ENCODE measurements around the gene NCAM2.

NCAM2 gene

GRCh38 chr21:21029164-21029563, 31.0 kb downstream of the NCAM2 start:
- FAIRE-seq = no peak

- no peak for FAIRE-seq
These were observed 32.1 kb downstream of the NCAM2 start for GRCh38 chr21:21030311-21030710.

- no peak for FAIRE-seq
These were observed 35.8 kb downstream of the NCAM2 start for GRCh38 chr21:21034036-21034435.

GRCh38 chr21:21039624-21040170, 41.5 kb downstream of the NCAM2 start:
- no peak for FAIRE-seq

GRCh38 chr21:21045518-21045917, 47.3 kb downstream of the NCAM2 start:
- no peak for FAIRE-seq

GRCh38 chr21:21046063-21046462, 47.9 kb downstream of the NCAM2 start:
- FAIRE-seq = no peak

GRCh38 chr21:21051109-21052055, 53.2 kb downstream of the NCAM2 start:
- FAIRE-seq = no peak

GRCh38 chr21:21052672-21053071, 54.5 kb downstream of the NCAM2 start:
- FAIRE-seq = no peak

- no peak for FAIRE-seq
These were observed 59.3 kb downstream of the NCAM2 start for GRCh38 chr21:21057349-21058062.

GRCh38 chr21:21063828-21064227, 65.6 kb downstream of the NCAM2 start:
- FAIRE-seq = no peak

- FAIRE-seq = no peak
These were observed 66.1 kb downstream of the NCAM2 start for GRCh38 chr21:21064353-21064752.

- FAIRE-seq = no peak
These were observed 69.2 kb downstream of the NCAM2 start for GRCh38 chr21:21067375-21067774.

GRCh38 chr21:21074305-21074704, 76.1 kb downstream of the NCAM2 start:
- peak; percentile 96 for FAIRE-seq

- FAIRE-seq = no peak
These were observed 77.8 kb downstream of the NCAM2 start for GRCh38 chr21:21076051-21076450.

GRCh38 chr21:21076491-21076890, 78.3 kb downstream of the NCAM2 start:
- FAIRE-seq = no peak

- FAIRE-seq = no peak
These were observed 81.4 kb downstream of the NCAM2 start for GRCh38 chr21:21079646-21080045.

- no peak for FAIRE-seq
These were observed 86.0 kb downstream of the NCAM2 start for GRCh38 chr21:21084179-21084578.

- no peak for FAIRE-seq
These were observed 87.0 kb downstream of the NCAM2 start for GRCh38 chr21:21085206-21085605.

GRCh38 chr21:21096956-21097355, 98.7 kb downstream of the NCAM2 start:
- FAIRE-seq = no peak

GRCh38 chr21:21097466-21097865, 99.3 kb downstream of the NCAM2 start:
- FAIRE-seq = no peak

- no peak for FAIRE-seq
These were observed 103.7 kb downstream of the NCAM2 start for GRCh38 chr21:21101911-21102310.

- FAIRE-seq = no peak
These were observed 104.7 kb downstream of the NCAM2 start for GRCh38 chr21:21102896-21103295.

- no peak for FAIRE-seq
These were observed 105.5 kb downstream of the NCAM2 start for GRCh38 chr21:21103692-21104091.

GRCh38 chr21:21109736-21110135, 111.5 kb downstream of the NCAM2 start:
- FAIRE-seq = no peak
